ENCODE measurements around the gene WDR70. TPM values are rescaled to one million over a fixed set of nuclear protein-coding genes. Genes with fewer than 3 reads are reported as not detected.
"Not testable (repeated sequence)": the region's sequence is repeated elsewhere in the genome, so short reads cannot be mapped to it uniquely, and the experiment has no call there.

WDR70 gene
- total RNA-seq, 1 experiment from 2014 or later = 30.0 TPM

DNA sequence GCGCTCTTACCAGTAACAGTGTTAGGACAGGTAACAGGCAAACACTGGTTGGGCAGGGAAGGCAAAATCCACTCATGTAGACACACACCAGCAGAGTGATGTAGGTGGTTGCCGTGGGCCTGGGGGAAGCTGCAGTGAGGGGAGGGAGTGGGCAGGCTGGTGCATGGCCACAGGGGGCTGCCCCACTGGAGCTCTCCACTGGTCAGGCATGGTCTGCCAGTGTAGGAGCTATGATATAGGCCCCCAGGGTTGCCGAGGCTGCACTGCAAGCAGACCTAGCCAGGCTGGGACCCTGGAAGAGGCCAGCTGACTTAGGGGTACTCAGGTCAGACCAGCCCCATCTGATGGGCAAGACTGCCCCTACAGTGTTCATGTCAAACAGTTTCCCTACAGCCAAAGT lies 306.1 kb downstream of the WDR70 start:
- no peak for DNase-seq
- Mint-ChIP-seq H3K4me3 (ENCODE audit: low read depth, unreplicated experiment) (no peak overlapping the region), H3K27me3 (ENCODE audit: unreplicated experiment) (no peaks in the 10 kb centered on the region), H3K4me1 (ENCODE audit: low read depth, unreplicated experiment) (no peaks in the 10 kb centered on the region), H3K36me3 (ENCODE audit: insufficient read depth, unreplicated experiment) (no peaks in the 10 kb centered on the region), H3K9me3 (ENCODE audit: low read depth, unreplicated experiment) (peaks cover 6% of the 10 kb centered on the region), H3K27ac (ENCODE audit: unreplicated experiment) (no peak overlapping the region)
- CTCF ChIA-PET = no interaction called here
- TF ChIP-seq, protein P1, sequence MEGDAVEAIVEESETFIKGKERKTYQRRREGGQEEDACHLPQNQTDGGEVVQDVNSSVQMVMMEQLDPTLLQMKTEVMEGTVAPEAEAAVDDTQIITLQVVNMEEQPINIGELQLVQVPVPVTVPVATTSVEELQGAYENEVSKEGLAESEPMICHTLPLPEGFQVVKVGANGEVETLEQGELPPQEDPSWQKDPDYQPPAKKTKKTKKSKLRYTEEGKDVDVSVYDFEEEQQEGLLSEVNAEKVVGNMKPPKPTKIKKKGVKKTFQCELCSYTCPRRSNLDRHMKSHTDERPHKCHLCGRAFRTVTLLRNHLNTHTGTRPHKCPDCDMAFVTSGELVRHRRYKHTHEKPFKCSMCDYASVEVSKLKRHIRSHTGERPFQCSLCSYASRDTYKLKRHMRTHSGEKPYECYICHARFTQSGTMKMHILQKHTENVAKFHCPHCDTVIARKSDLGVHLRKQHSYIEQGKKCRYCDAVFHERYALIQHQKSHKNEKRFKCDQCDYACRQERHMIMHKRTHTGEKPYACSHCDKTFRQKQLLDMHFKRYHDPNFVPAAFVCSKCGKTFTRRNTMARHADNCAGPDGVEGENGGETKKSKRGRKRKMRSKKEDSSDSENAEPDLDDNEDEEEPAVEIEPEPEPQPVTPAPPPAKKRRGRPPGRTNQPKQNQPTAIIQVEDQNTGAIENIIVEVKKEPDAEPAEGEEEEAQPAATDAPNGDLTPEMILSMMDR (IDR thresholded peaks at IDR 0.05; ENCODE audit: unreplicated experiment) = no peak
- intact Hi-C loops (cut with micrococcal nuclease; ENCODE audit: unreplicated experiment) = no loop called here
- BruUV-seq (replicated peaks) = no TSS peak

GRCh38 chr5:37685816-37686215 lies 306.7 kb downstream of the WDR70 start:
- Mint-ChIP-seq H3K4me1 (ENCODE audit: low read depth, unreplicated experiment) (no peaks in the 10 kb centered on the region), H3K27ac (ENCODE audit: unreplicated experiment) (no peak overlapping the region), H3K36me3 (ENCODE audit: insufficient read depth, unreplicated experiment) (no peaks in the 10 kb centered on the region), H3K27me3 (ENCODE audit: unreplicated experiment) (no peaks in the 10 kb centered on the region), H3K4me3 (ENCODE audit: low read depth, unreplicated experiment) (no peak overlapping the region), H3K9me3 (ENCODE audit: low read depth, unreplicated experiment) (peaks cover 4% of the 10 kb centered on the region)
- intact Hi-C loops (cut with micrococcal nuclease; ENCODE audit: unreplicated experiment) = no loop called here
- BruUV-seq (replicated peaks) = no TSS peak
- CTCF ChIA-PET = interaction anchor here (0.6 kb wide), 1 partner anchor 374 kb away, joined by 4 read pairs; no protein-coding TSS in a partner anchor
- no peak for DNase-seq
- TF ChIP-seq, protein P1 (IDR thresholded peaks at IDR 0.05; ENCODE audit: unreplicated experiment) = no peak

DNA sequence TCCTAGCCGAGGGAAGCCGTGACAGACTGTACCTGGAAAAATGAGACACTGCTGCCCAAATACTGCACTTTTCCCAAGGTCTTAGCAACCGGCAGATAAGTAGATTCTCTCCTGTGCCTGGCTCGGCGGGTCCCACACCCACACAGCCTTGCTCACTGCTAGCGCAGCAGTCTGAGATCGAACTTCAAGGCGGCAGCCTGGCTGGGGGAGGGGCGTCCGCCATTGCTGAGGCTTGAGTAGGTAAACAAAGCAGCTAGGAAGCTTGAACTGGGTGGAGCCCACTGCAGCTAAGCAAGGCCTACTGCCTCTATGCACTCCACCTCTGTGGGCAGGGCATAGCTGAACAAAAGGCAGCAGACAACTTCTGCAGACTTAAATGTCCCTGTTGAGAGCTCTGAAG lies 309.8 kb downstream of the WDR70 start:
- BruUV-seq (replicated peaks); H3K27me3 Mint-ChIP-seq (ENCODE audit: unreplicated experiment); H3K4me1 Mint-ChIP-seq (ENCODE audit: low read depth, unreplicated experiment); DNase-seq; H3K9me3 Mint-ChIP-seq (ENCODE audit: low read depth, unreplicated experiment); H3K27ac Mint-ChIP-seq (ENCODE audit: unreplicated experiment); intact Hi-C loops (cut with micrococcal nuclease; ENCODE audit: unreplicated experiment); H3K36me3 Mint-ChIP-seq (ENCODE audit: insufficient read depth, unreplicated experiment); H3K4me3 Mint-ChIP-seq (ENCODE audit: low read depth, unreplicated experiment); CTCF ChIA-PET: not testable (repeated sequence)

- H3K9me3 Mint-ChIP-seq (ENCODE audit: low read depth, unreplicated experiment); BruUV-seq (replicated peaks); H3K27me3 Mint-ChIP-seq (ENCODE audit: unreplicated experiment); CTCF ChIA-PET; H3K4me3 Mint-ChIP-seq (ENCODE audit: low read depth, unreplicated experiment); DNase-seq; H3K36me3 Mint-ChIP-seq (ENCODE audit: insufficient read depth, unreplicated experiment); H3K27ac Mint-ChIP-seq (ENCODE audit: unreplicated experiment); intact Hi-C loops (cut with micrococcal nuclease; ENCODE audit: unreplicated experiment): not testable (repeated sequence)
- peaks cover 21% of the 10 kb centered on the region for H3K4me1 Mint-ChIP-seq (ENCODE audit: low read depth, unreplicated experiment)
Measured at GRCh38 chr5:37694333-37694732, 315.2 kb downstream of the WDR70 start.

- H3K4me3 Mint-ChIP-seq (ENCODE audit: low read depth, unreplicated experiment) = no peak overlapping the region
- CTCF ChIA-PET = no interaction called here
- H3K27me3 Mint-ChIP-seq (ENCODE audit: unreplicated experiment) = no peaks in the 10 kb centered on the region
- H3K36me3 Mint-ChIP-seq (ENCODE audit: insufficient read depth, unreplicated experiment) = no peaks in the 10 kb centered on the region
- H3K27ac Mint-ChIP-seq (ENCODE audit: unreplicated experiment) = no peak overlapping the region
- BruUV-seq (replicated peaks) = no TSS peak
- TF ChIP-seq, protein P1 (IDR thresholded peaks at IDR 0.05; ENCODE audit: unreplicated experiment) = no peak
- DNase-seq = no peak
- peaks cover 5% of the 10 kb centered on the region for H3K9me3 Mint-ChIP-seq (ENCODE audit: low read depth, unreplicated experiment)
- intact Hi-C loops (cut with micrococcal nuclease; ENCODE audit: unreplicated experiment) = no loop called here
- H3K4me1 Mint-ChIP-seq (ENCODE audit: low read depth, unreplicated experiment) = peaks cover 21% of the 10 kb centered on the region
Measured at GRCh38 chr5:37694867-37695266, 315.7 kb downstream of the WDR70 start.
